Keratinocyte (primary cell): ENCODE results near the gene COL25A1.

Source experiments
- CTCF ChIP-seq, 3 experiments: IDR thresholded peaks in 1 of 3; conservative IDR thresholded peaks in 1 of 3; optimal IDR thresholded peaks in 1 of 3; 2 replicates in 2 of 3; 3 replicates in 1 of 3; pipeline versions ENCODE3 to v1.5.1; 2011; ENCODE audit warnings: low read length in 3 of 3, mild to moderate bottlenecking in 3 of 3, moderate library complexity in 2 of 3, control low read depth in 1 of 3, inconsistent platforms in 1 of 3; ENCODE audit not compliant: insufficient read depth in 2 of 3; ENCODE audit errors: extremely low read depth in 1 of 3
- EZH2 ChIP-seq: IDR thresholded peaks from one replicate; pipeline ENCODE4 v1.6.1; 2012; ENCODE audit warnings: inconsistent platforms, mild to moderate bottlenecking, low read length, moderate library complexity

- TF ChIP-seq CTCF (optimal IDR thresholded peaks at IDR 0.05 in 1 of 3, IDR thresholded peaks at IDR 0.05 in 1 of 3, conservative IDR thresholded peaks at IDR 0.05 in 1 of 3; ENCODE audit: extremely low read depth in 1 of 3, insufficient read depth in 2 of 3, low read length in 3 of 3) (no peak), EZH2 (no peak)
Observed at GRCh38 chr4:108920395-108921087, 381.9 kb downstream of the COL25A1 start.
